Endothelial cell of umbilical vein (primary cell): ENCODE data around the gene SLC22A23. TPM values are rescaled to one million over a fixed set of nuclear protein-coding genes. Genes with fewer than 3 reads are reported as not detected.

Source experiments
- BruUV-seq: library from RNA; stranded (reverse); fragments of 400-500 nt; replicated peaks from 2 replicates; lab custom pipeline; 2021; lab: Mats Ljungman, UMichigan
- CTCF ChIA-PET: fragments of 300-600, 350-600 bp; sonication (Branson Sonifier 250); formaldehyde crosslinking; loops from one replicate; lab custom pipeline; 2021; ENCODE audit warnings: antibody characterized with exemption, inconsistent platforms; lab: Charles Lee
- POLR2A ChIA-PET: fragments of 300-600, 350-600 bp; sonication (Branson Sonifier 250); formaldehyde crosslinking; loops from one replicate; lab custom pipeline; 2021; ENCODE audit warnings: antibody characterized with exemption, inconsistent platforms; lab: Charles Lee
- DNase-seq: peaks from one replicate; pipeline ENCODE4 v3.0.0-alpha.2; 2011; ENCODE audit warnings: low read depth, low spot score
- FAIRE-seq: peaks from 2 replicates; lab custom pipeline; 2011; peaks lifted over from hg19 to GRCh38; lab: Jason Lieb, UNC
- H2AFZ ChIP-seq: 2 replicates; pipeline ENCODE4 v1.6.0; 2012; ENCODE audit warnings: low read depth, low read length, control low read depth, inconsistent platforms
- H3K27ac ChIP-seq: 2 replicates; pipeline ENCODE4 v1.5.1; 2011; ENCODE audit warnings: low read depth, mild to moderate bottlenecking, control low read depth, low read length, moderate library complexity; ENCODE audit not compliant: insufficient read depth
- H3K27me3 ChIP-seq, 2 experiments: 2 replicates each; pipeline versions ENCODE4 v1.6.0 to v1.6.1; 2011; ENCODE audit warnings: low read length in 2 of 2, mixed read lengths in 1 of 2; ENCODE audit not compliant: control insufficient read depth in 2 of 2, insufficient read depth in 2 of 2
- H3K36me3 ChIP-seq, 2 experiments: 2 replicates in 1 of 2; 3 replicates in 1 of 2; pipeline ENCODE4 v1.5.1; 2011; ENCODE audit warnings: low read length in 2 of 2, mild to moderate bottlenecking in 1 of 2, moderate library complexity in 1 of 2; ENCODE audit not compliant: control insufficient read depth in 2 of 2, insufficient read depth in 2 of 2; ENCODE audit errors: extremely low read depth in 1 of 2
- H3K4me1 ChIP-seq: 3 replicates; pipeline ENCODE4 v1.5.1; 2011; ENCODE audit warnings: mild to moderate bottlenecking, low read length; ENCODE audit not compliant: control insufficient read depth, insufficient read depth; ENCODE audit errors: extremely low read depth
- H3K4me2 ChIP-seq: 2 replicates; pipeline ENCODE4 v1.6.1; 2011; ENCODE audit warnings: low read length, control low read depth, mixed read lengths; ENCODE audit not compliant: insufficient read depth
- H3K4me3 ChIP-seq, 3 experiments: fragments of 200-600 bp in 1 of 3; sonication (generic), shearing (Covaris generic) in 1 of 3; replicated peaks in 1 of 3; 2 replicates each; pipeline ENCODE4 v1.5.1; 2011 to 2016; ENCODE audit warnings: control low read depth in 3 of 3, low read length in 3 of 3, mild to moderate bottlenecking in 2 of 3, inconsistent platforms in 1 of 3, low read depth in 1 of 3, moderate library complexity in 1 of 3; ENCODE audit not compliant: insufficient read depth in 1 of 3
- H3K79me2 ChIP-seq: 2 replicates; pipeline ENCODE4 v1.6.0; 2012; ENCODE audit warnings: low read length, inconsistent platforms; ENCODE audit not compliant: control insufficient read depth, insufficient read depth
- H3K9ac ChIP-seq: replicated peaks from 2 replicates; pipeline ENCODE3; 2011; ENCODE audit warnings: low read length, control low read depth; ENCODE audit not compliant: insufficient read depth; ENCODE audit errors: extremely low read depth
- H3K9me1 ChIP-seq: replicated peaks from 3 replicates; pipeline ENCODE4 v1.6.0; 2011; ENCODE audit warnings: mild to moderate bottlenecking, low read length; ENCODE audit not compliant: control insufficient read depth, insufficient read depth; ENCODE audit errors: extremely low read depth
- H3K9me3 ChIP-seq: replicated peaks from 2 replicates; pipeline ENCODE4 v1.5.1; 2012; ENCODE audit warnings: low read length, inconsistent platforms; ENCODE audit not compliant: control insufficient read depth, insufficient read depth
- H4K20me1 ChIP-seq: replicated peaks from 2 replicates; pipeline ENCODE3; 2011; ENCODE audit warnings: mild to moderate bottlenecking, low read length; ENCODE audit not compliant: control insufficient read depth, insufficient read depth; ENCODE audit errors: extremely low read depth
- CTCF ChIP-seq, 2 donors: IDR thresholded peaks; 1 replicate in 1 of 2; 2 replicates in 1 of 2; pipeline ENCODE4 v1.5.1; 2011; ENCODE audit warnings: low read length in 2 of 2, mild to moderate bottlenecking in 2 of 2, moderate library complexity in 2 of 2, control low read depth in 1 of 2, inconsistent platforms in 1 of 2, low read depth in 1 of 2; ENCODE audit not compliant: insufficient read depth in 1 of 2; ENCODE audit errors: extremely low read depth in 1 of 2
- EZH2 ChIP-seq: IDR thresholded peaks from 2 replicates; pipeline ENCODE4 v1.6.1; 2012; ENCODE audit warnings: borderline replicate concordance, low read depth, mild to moderate bottlenecking, moderate library complexity, low read length, inconsistent platforms; ENCODE audit not compliant: severe bottlenecking
- FOS ChIP-seq: IDR thresholded peaks from 2 replicates; pipeline ENCODE4 v1.6.1; 2011; ENCODE audit warnings: mild to moderate bottlenecking, low read length, moderate library complexity, borderline replicate concordance; ENCODE audit not compliant: insufficient read depth
- GATA2 ChIP-seq: IDR thresholded peaks from 2 replicates; pipeline ENCODE4 v1.7.0; 2011; ENCODE audit warnings: low read depth, mild to moderate bottlenecking, moderate library complexity, mixed read lengths, low read length; ENCODE audit not compliant: insufficient read length, insufficient read depth
- JUN ChIP-seq: IDR thresholded peaks from 2 replicates; pipeline ENCODE4 v1.6.1; 2011; ENCODE audit warnings: borderline replicate concordance, low read depth; ENCODE audit not compliant: insufficient read length, insufficient read depth
- MAX ChIP-seq: IDR thresholded peaks from 2 replicates; pipeline ENCODE4 v1.6.1; 2011; ENCODE audit not compliant: insufficient read depth, insufficient read length
- MYC ChIP-seq: IDR thresholded peaks from one replicate; pipeline ENCODE4 v1.6.1; 2011; ENCODE audit warnings: mild to moderate bottlenecking, low read depth, low read length
- POLR2A ChIP-seq: IDR thresholded peaks from 2 replicates; pipeline ENCODE4 v1.6.1; 2012; ENCODE audit warnings: low read depth, mild to moderate bottlenecking, control low read depth, low read length
- POLR2AphosphoS5 ChIP-seq: IDR thresholded peaks from 2 replicates; pipeline ENCODE4 v1.6.1; 2012; ENCODE audit warnings: low read depth, mild to moderate bottlenecking, control low read depth, low read length, moderate library complexity; ENCODE audit not compliant: insufficient read depth
- dilution Hi-C: fragments of 300-500 bp; cut with MboI; formaldehyde crosslinking; loops from one replicate; pipeline ENCODE4 v1.15.0; 2019; ENCODE audit warnings: low sequenced_read_pairs; ENCODE audit not compliant: extremely low pct_ligation_motif_present
- intact Hi-C: fragments of 100-400 bp; cut with micrococcal nuclease; formaldehyde crosslinking; loops from one replicate; pipeline ENCODE4 v1.10.0; 2022
- polyA plus RNA-seq, 4 experiments: library from polyadenylated mRNA; depleted of rRNA in 3 of 4; stranded (reverse) in 3 of 4; unstranded in 1 of 4; fragments of >200 nt; gene quantifications; 2 replicates each; pipeline versions ENCODE4 v1.2.1 to v1.2.3, GENCODE V29; 2011 to 2012; ENCODE audit warnings: missing spikeins in 1 of 4
- total RNA-seq: library from RNA; stranded (reverse); gene quantifications from 2 replicates; pipeline ENCODE4 v1.2.3, GENCODE V29; 2021

The SLC22A23 gene
- total and polyA plus RNA-seq, 2 donors (not counting 3 experiments of a cell fraction or from before 2014, with no cell fraction given): 4.2 to 14.3 TPM

GRCh38 chr6:3454273-3455010 is 2.4 kb downstream of the SLC22A23 start:
- intact Hi-C loops (loop anchor here (5.0 kb wide), 2 partner anchors 108 to 278 kb away; no protein-coding TSS in a partner anchor), dilution Hi-C loops (no loop called here)
- no peak for FAIRE-seq
- TF ChIP-seq MYC (no peak), CTCF (IDR thresholded peaks at IDR 0.05; ENCODE audit: extremely low read depth in 1 of 2, insufficient read depth in 1 of 2, low read depth in 1 of 2, low read length in 2 of 2) (no peak), POLR2A (no peak), FOS (no peak), POLR2AphosphoS5 (no peak), EZH2 (no peak), JUN (no peak), GATA2 (no peak), MAX (no peak)
- no peak overlapping the region for H3K27ac ChIP-seq
- no TSS peak for BruUV-seq
- no peaks in the 10 kb centered on the region for H3K79me2 ChIP-seq
- no peaks in the 10 kb centered on the region for H3K9me1 ChIP-seq
- no peaks in the 10 kb centered on the region for H3K9me3 ChIP-seq
- ChIA-PET CTCF (interaction anchor here (1.2 to 2.0 kb wide), 4 partner anchors 12 to 536 kb away, joined by 3 to 5 read pairs (median 3); no protein-coding TSS in a partner anchor), POLR2A (no interaction called here)
- H3K36me3 ChIP-seq: no peaks in the 10 kb centered on the region
- no peak overlapping the region for H3K4me3 ChIP-seq
- no peak for DNase-seq
- H3K4me2 ChIP-seq: no peak overlapping the region
- no peak overlapping the region for H2AFZ ChIP-seq
- peaks cover 5% of the 10 kb centered on the region for H3K4me1 ChIP-seq
- no peak overlapping the region for H3K9ac ChIP-seq
- H3K27me3 ChIP-seq: peaks cover 7 to 20% of the 10 kb centered on the region in 2 experiments
- no peaks in the 10 kb centered on the region for H4K20me1 ChIP-seq
